PC-3 (cell line): ENCODE measurements around the gene DOC2A. TPM values are rescaled to one million over a fixed set of nuclear protein-coding genes. Genes with fewer than 3 reads are reported as not detected.
"Not testable (repeated sequence)": the region's sequence is repeated elsewhere in the genome, so short reads cannot be mapped to it uniquely, and the experiment has no call there.

Experiments used
- ATAC-seq: fragments of 200-7000 bp; cut with Tn5 transposase; 2 replicates; pipeline ENCODE4 v1.9.1; 2020; ENCODE audit warnings: mild to moderate bottlenecking, moderate library complexity
- BruUV-seq: library from RNA; stranded (reverse); fragments of 400-500 nt; replicated peaks from 2 replicates; lab custom pipeline; 2021; lab: Mats Ljungman, UMichigan
- CTCF ChIA-PET: fragments of 300-600 bp; sonication (Branson Sonifier 250); formaldehyde crosslinking; loops from one replicate; lab custom pipeline; 2022; ENCODE audit warnings: antibody characterized with exemption; lab: Charles Lee
- POLR2A ChIA-PET: fragments of 300-600 bp; sonication (Branson Sonifier 250); formaldehyde crosslinking; loops from one replicate; lab custom pipeline; 2022; ENCODE audit warnings: antibody characterized with exemption; ENCODE audit not compliant: unreplicated experiment; lab: Charles Lee
- DNase-seq: peaks from one replicate; pipeline ENCODE4 v3.0.0-alpha.2; 2015
- H2AFZ ChIP-seq: fragments of 300-600 bp; sonication (generic); 2 replicates; pipeline ENCODE4 v1.6.0; 2016; ENCODE audit warnings: antibody characterized with exemption, low read length
- H3F3A ChIP-seq: fragments of 300-600 bp; sonication (generic); one replicate; pipeline ENCODE4 v1.6.0; 2017; ENCODE audit warnings: antibody characterized with exemption, low read length, control low read depth, mild to moderate bottlenecking; ENCODE audit not compliant: unreplicated experiment
- H3K27ac ChIP-seq: fragments of 300-600 bp; sonication (generic); 2 replicates; pipeline ENCODE4 v1.5.1; 2016; ENCODE audit warnings: mild to moderate bottlenecking, low read length
- H3K27me3 ChIP-seq: fragments of 300-600 bp; sonication (generic); 2 replicates; pipeline ENCODE4 v1.6.1; 2016; ENCODE audit warnings: low read length, mixed read lengths
- H3K36me3 ChIP-seq: fragments of 300-600 bp; sonication (generic); 2 replicates; pipeline ENCODE4 v1.6.1; 2016; ENCODE audit warnings: low read depth, mixed run types, low read length, mixed read lengths
- H3K4me1 ChIP-seq: fragments of 300-600 bp; sonication (generic); 2 replicates; pipeline ENCODE4 v1.5.1; 2016; ENCODE audit warnings: low read length; ENCODE audit not compliant: insufficient read depth
- H3K4me2 ChIP-seq: fragments of 300-600 bp; sonication (generic); 2 replicates; pipeline ENCODE4 v1.6.0; 2016; ENCODE audit warnings: low read length
- H3K4me3 ChIP-seq: fragments of 300-600 bp; sonication (generic); 2 replicates; pipeline ENCODE4 v1.5.1; 2016; ENCODE audit warnings: mild to moderate bottlenecking, low read length, mixed read lengths
- H3K79me2 ChIP-seq: fragments of 300-600 bp; sonication (generic); 2 replicates; pipeline ENCODE4 v1.6.1; 2017; ENCODE audit warnings: low read length, mixed read lengths
- H3K9ac ChIP-seq: fragments of 300-600 bp; sonication (generic); 2 replicates; pipeline ENCODE4 v1.6.0; 2016; ENCODE audit warnings: mild to moderate bottlenecking, low read length
- H3K9me2 ChIP-seq: fragments of 300-600 bp; sonication (generic); replicated peaks from 2 replicates; pipeline ENCODE4 v1.6.1; 2016; ENCODE audit warnings: mixed run types, low read length, mixed read lengths
- H3K9me3 ChIP-seq: fragments of 300-600 bp; sonication (generic); 2 replicates; pipeline ENCODE4 v1.6.1; 2016; ENCODE audit warnings: low read length, mixed read lengths
- H4K20me1 ChIP-seq: fragments of 300-600 bp; sonication (generic); 2 replicates; pipeline ENCODE4 v1.6.1; 2016; ENCODE audit warnings: low read length, mixed read lengths
- CTCF ChIP-seq: fragments of 300-600 bp; sonication (generic); conservative IDR thresholded peaks from 2 replicates; pipeline ENCODE4 v1.5.1; 2017; ENCODE audit warnings: antibody characterized with exemption, low read depth, mild to moderate bottlenecking, low read length
- EZH2 ChIP-seq: fragments of 300-600 bp; sonication (generic); IDR thresholded peaks from one replicate; pipeline ENCODE4 v1.6.1; 2017; ENCODE audit warnings: antibody characterized with exemption, mild to moderate bottlenecking, low read length; ENCODE audit not compliant: unreplicated experiment
- EZH2phosphoT487 ChIP-seq: fragments of 300-600 bp; sonication (generic); IDR thresholded peaks from 2 replicates; pipeline ENCODE4 v1.6.1; 2018; ENCODE audit warnings: mild to moderate bottlenecking, antibody characterized with exemption, low read length, borderline replicate concordance
- intact Hi-C: fragments of 100-400 bp; cut with micrococcal nuclease; formaldehyde crosslinking; loops from 2 replicates; pipeline ENCODE4 v1.9.0; 2023
- total RNA-seq: library from RNA; depleted of rRNA; stranded (reverse); fragments of >200 nt; gene quantifications from 2 replicates; pipeline ENCODE4 v1.2.3, GENCODE V29; 2014

The DOC2A gene
- total RNA-seq, 1 experiment from 2014 or later = 4.6 TPM

GRCh38 chr16:29961127-29961478 is 49.7 kb downstream of the DOC2A start:
- ChIA-PET CTCF (no interaction called here), POLR2A (no interaction called here)
- TF ChIP-seq EZH2 = no peak
- TF ChIP-seq CTCF = no peak
- no peak for TF ChIP-seq EZH2phosphoT487
- intact Hi-C loops = no loop called here
- H3K36me3 ChIP-seq = no peaks in the 10 kb centered on the region
- H4K20me1 ChIP-seq = no peaks in the 10 kb centered on the region
- BruUV-seq = no TSS peak
- H3K79me2 ChIP-seq = no peaks in the 10 kb centered on the region
- peak overlapping the region; percentile 96 for H2AFZ ChIP-seq
- peak overlapping the region; percentile 76 for H3K27ac ChIP-seq
- H3K4me1 ChIP-seq = peaks cover 11% of the 10 kb centered on the region
- no peak for DNase-seq
- H3K9me2 ChIP-seq = no peaks in the 10 kb centered on the region
- peak overlapping the region; percentile 90 for H3K9ac ChIP-seq
- no peaks in the 10 kb centered on the region for H3F3A ChIP-seq
- H3K27me3 ChIP-seq = no peaks in the 10 kb centered on the region
- peak overlapping the region; percentile 77 for H3K4me3 ChIP-seq
- H3K9me3 ChIP-seq = no peaks in the 10 kb centered on the region
- no peak for ATAC-seq
- peak overlapping the region; percentile 98 for H3K4me2 ChIP-seq

GRCh38 chr16:29959821-29960220 is 51.0 kb downstream of the DOC2A start:
- BruUV-seq, CTCF ChIA-PET, POLR2A ChIA-PET, H3K27me3 ChIP-seq, intact Hi-C loops, H3K9me3 ChIP-seq, H3K4me3 ChIP-seq, DNase-seq, H2AFZ ChIP-seq, ATAC-seq, H3K4me2 ChIP-seq, H3K79me2 ChIP-seq, H3K9ac ChIP-seq, H3K9me2 ChIP-seq, H4K20me1 ChIP-seq, H3K36me3 ChIP-seq, H3K27ac ChIP-seq, H3F3A ChIP-seq: not testable (repeated sequence)
- H3K4me1 ChIP-seq = peaks cover 11% of the 10 kb centered on the region

- H3F3A ChIP-seq = no peaks in the 10 kb centered on the region
- no TSS peak for BruUV-seq
- CTCF ChIA-PET = no interaction called here
- DNase-seq (no peak), ATAC-seq (no peak)
- H3K36me3 ChIP-seq = no peaks in the 10 kb centered on the region
- peaks cover 11% of the 10 kb centered on the region for H3K4me1 ChIP-seq
- H2AFZ ChIP-seq = no peak overlapping the region
- H3K27me3 ChIP-seq = no peaks in the 10 kb centered on the region
- H3K27ac ChIP-seq = no peak overlapping the region
- POLR2A ChIA-PET = no interaction called here
- intact Hi-C loops = no loop called here
- no peak for TF ChIP-seq EZH2phosphoT487
- TF ChIP-seq CTCF = no peak
- no peak for TF ChIP-seq EZH2
- H4K20me1 ChIP-seq = no peaks in the 10 kb centered on the region
- H3K4me2 ChIP-seq = no peak overlapping the region
- H3K79me2 ChIP-seq = no peaks in the 10 kb centered on the region
- H3K4me3 ChIP-seq = no peak overlapping the region
- H3K9me2 ChIP-seq = no peaks in the 10 kb centered on the region
- H3K9ac ChIP-seq = no peak overlapping the region
- no peaks in the 10 kb centered on the region for H3K9me3 ChIP-seq
These were observed 51.5 kb downstream of the DOC2A start for GRCh38 chr16:29959293-29959692.
